AG04450 (cell line): Measurements from ENCODE around the gene KLF7. TPM values are rescaled to one million over a fixed set of nuclear protein-coding genes. Genes with fewer than 3 reads are reported as not detected.

Source experiments
- CTCF ChIA-PET: fragments of 300-600, 350-600 bp; formaldehyde crosslinking; extraction: SDS; loops from one replicate; lab custom pipeline; 2022; ENCODE audit warnings: antibody characterized with exemption, inconsistent platforms; lab: Charles Lee
- POLR2A ChIA-PET: fragments of 350-600 bp; formaldehyde crosslinking; extraction: SDS; loops from one replicate; lab custom pipeline; 2021; ENCODE audit warnings: antibody characterized with exemption, inconsistent platforms; lab: Yijun Ruan, JAX
- DNase-seq: peaks from one replicate; pipeline ENCODE4 v3.0.0-alpha.2; 2011; ENCODE audit warnings: low read depth, low spot score
- H3K27ac ChIP-seq: one replicate; pipeline ENCODE4 v1.5.1; 2012; ENCODE audit warnings: low read depth, low read length, control low read depth
- H3K27me3 ChIP-seq: one replicate; pipeline ENCODE4 v1.6.0; 2012; ENCODE audit warnings: low read length; ENCODE audit not compliant: control insufficient read depth, insufficient read depth
- H3K4me3 ChIP-seq: 2 replicates; pipeline ENCODE4 v1.5.1; 2011; ENCODE audit warnings: mild to moderate bottlenecking, low read depth, low read length, control low read depth
- H3K9me3 ChIP-seq: 2 replicates; pipeline ENCODE4 v1.5.1; 2012; ENCODE audit warnings: low read length; ENCODE audit not compliant: control insufficient read depth, insufficient read depth
- polyA plus RNA-seq: library from polyadenylated mRNA; depleted of rRNA; stranded (reverse); fragments of >200 nt; gene quantifications from 2 replicates; pipeline ENCODE4 v1.2.3, GENCODE V29; 2011
- TF ChIP-seq, protein P1 (sequence below): IDR thresholded peaks from 2 replicates; pipeline ENCODE4 v1.5.1; 2011; ENCODE audit warnings: low read depth, low read length, control low read depth, inconsistent platforms

KLF7 gene
- polyA plus RNA-seq, 1 experiment = 22.1 TPM

DNA sequence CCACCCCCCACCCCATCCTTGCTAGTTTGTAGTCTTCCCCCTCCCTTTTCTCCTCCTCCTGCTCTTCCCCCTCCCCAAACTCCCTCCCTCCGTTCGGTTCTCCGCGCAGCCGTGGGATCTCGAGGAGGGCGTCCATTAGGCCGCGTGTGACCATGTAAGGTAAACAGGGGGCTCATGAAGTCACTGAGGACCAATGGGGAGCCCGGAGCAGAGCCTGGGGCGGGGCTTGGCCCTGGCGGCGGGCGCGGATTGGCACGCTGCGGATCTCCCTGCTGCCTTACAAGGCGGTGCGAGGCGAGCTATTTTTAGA is 246 bp upstream of the KLF7 start:
- ChIA-PET POLR2A (interaction anchor here (0.6 to 7.9 kb wide), 41 partner anchors 11 to 459 kb away, joined by 3 to 213 read pairs (median 4); partner anchors contain the start of genes CREB1 and METTL21A), CTCF (interaction anchor here (0.7 to 4.1 kb wide), 6 partner anchors 11 to 310 kb away, joined by 3 to 22 read pairs (median 4); no protein-coding TSS in a partner anchor)
- DNase-seq = peak; percentile 99
- H3K9me3 ChIP-seq = no peaks in the 10 kb centered on the region
- TF ChIP-seq, protein P1, sequence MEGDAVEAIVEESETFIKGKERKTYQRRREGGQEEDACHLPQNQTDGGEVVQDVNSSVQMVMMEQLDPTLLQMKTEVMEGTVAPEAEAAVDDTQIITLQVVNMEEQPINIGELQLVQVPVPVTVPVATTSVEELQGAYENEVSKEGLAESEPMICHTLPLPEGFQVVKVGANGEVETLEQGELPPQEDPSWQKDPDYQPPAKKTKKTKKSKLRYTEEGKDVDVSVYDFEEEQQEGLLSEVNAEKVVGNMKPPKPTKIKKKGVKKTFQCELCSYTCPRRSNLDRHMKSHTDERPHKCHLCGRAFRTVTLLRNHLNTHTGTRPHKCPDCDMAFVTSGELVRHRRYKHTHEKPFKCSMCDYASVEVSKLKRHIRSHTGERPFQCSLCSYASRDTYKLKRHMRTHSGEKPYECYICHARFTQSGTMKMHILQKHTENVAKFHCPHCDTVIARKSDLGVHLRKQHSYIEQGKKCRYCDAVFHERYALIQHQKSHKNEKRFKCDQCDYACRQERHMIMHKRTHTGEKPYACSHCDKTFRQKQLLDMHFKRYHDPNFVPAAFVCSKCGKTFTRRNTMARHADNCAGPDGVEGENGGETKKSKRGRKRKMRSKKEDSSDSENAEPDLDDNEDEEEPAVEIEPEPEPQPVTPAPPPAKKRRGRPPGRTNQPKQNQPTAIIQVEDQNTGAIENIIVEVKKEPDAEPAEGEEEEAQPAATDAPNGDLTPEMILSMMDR = no peak
- H3K27ac ChIP-seq = peak overlapping the region; percentile 98
- no peaks in the 10 kb centered on the region for H3K27me3 ChIP-seq
- peak overlapping the region; percentile 69 for H3K4me3 ChIP-seq

DNA sequence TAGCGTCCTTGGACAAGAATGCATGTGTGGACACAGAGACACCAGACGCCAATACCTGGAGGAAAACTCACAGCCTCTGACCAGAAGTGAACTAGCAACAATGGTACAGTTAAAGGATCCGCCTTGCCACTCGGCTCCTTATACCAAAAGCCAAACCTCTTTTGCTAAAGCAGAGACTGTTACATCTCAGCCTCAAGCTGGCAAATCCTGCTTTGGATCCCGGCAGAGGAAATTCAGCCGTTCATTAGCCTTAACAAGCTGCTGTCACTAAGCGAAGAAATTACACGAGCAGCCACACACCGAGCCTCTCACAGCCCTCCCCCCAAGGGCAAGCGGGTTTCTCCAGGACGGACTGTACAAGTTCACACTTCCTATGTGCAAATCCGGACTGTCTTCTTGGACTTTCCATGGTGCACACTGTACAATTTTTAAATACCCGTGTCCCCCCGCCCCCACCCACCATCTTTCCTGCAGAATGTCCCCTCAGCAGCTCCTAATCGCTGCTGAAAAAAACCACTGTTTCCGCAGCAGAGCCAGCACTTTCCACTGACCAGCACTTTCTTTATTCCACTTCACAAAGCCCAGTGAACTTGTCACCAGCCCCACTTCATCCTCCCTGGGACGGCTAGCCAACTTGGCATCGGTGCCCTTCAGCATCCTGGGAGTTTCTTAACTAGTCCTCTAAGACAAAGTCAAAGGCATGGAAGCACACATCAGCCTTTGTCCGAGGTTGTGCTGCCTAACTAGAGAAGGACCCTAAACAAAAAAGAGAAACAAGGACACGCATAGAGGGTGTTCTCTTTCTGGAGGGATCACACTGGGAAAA is 1.5 kb downstream of the KLF7 start:
- TF ChIP-seq, protein P1 = no peak
- Histone ChIP-seq H3K27me3 (no peaks in the 10 kb centered on the region), H3K27ac (peak overlapping the region; percentile 97), H3K9me3 (no peaks in the 10 kb centered on the region), H3K4me3 (peak overlapping the region; percentile 74)
- CTCF ChIA-PET = interaction anchor here (0.7 to 4.1 kb wide), 4 partner anchors 182 to 382 kb away, joined by 3 to 22 read pairs (median 8); no protein-coding TSS in a partner anchor
- POLR2A ChIA-PET = interaction anchor here (0.6 to 7.9 kb wide), 7 partner anchors 75 to 366 kb away, joined by 4 to 213 read pairs (median 7); partner anchors contain the start of gene CREB1
- DNase-seq = no peak

DNA sequence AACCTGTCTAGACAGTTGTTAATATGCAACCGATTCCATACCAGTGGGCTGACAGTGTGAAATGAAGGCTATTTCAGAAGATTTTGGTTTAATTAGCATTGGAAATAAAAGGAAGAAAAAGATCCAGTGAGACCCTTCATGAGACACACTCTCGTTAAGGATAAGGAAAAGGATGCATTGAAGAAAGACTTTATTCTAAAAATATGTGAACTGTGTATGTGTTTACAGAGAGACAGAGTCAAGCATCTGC is 2.1 kb downstream of the KLF7 start:
- H3K27me3 ChIP-seq = no peaks in the 10 kb centered on the region
- ChIA-PET CTCF (interaction anchor here (2.2 to 4.1 kb wide), 2 partner anchors 182 to 310 kb away, joined by 10 to 22 read pairs; no protein-coding TSS in a partner anchor), POLR2A (interaction anchor here (1.0 to 7.9 kb wide), 4 partner anchors 76 to 309 kb away, joined by 4 to 213 read pairs (median 18); no protein-coding TSS in a partner anchor)
- peak overlapping the region; percentile 74 for H3K4me3 ChIP-seq
- no peak for DNase-seq
- peak overlapping the region; percentile 97 for H3K27ac ChIP-seq
- H3K9me3 ChIP-seq = no peaks in the 10 kb centered on the region
- TF ChIP-seq, protein P1 = no peak

DNA sequence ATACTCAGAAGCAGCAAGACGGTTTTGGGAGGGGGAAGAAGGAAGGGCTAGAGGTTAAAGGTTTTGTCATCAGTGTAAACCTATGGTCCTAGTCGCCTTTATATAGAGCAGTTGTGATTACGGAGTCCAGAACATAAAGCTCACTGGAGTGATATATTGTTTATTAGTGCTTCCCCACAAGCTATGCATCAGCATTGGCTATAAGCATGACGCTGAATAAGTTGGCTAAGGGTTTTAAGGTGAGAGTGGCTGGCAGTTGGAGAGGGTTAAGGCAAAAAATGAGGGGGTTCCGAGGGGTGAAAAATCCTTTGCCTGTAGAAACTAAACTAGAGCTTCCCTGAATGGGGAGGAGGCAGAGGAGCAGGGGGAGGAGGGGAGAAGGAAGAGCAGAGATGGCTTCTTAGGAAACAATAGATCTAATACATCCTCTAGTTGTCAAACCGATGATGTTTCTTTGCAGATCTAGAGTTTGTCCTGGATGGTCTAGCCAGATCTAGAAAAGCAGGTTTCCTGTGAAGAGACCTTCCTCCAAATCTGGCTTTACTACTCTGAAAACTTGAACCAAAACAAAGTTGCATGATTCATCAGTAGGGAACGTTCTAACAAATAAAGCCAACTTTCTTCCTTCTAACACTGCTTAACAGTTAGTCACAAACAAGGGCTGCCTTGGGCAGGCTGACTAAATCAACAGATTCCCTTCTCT is 2.5 kb downstream of the KLF7 start:
- POLR2A ChIA-PET = interaction anchor here (0.5 to 7.9 kb wide), 4 partner anchors 55 to 171 kb away, joined by 3 to 213 read pairs (median 4); no protein-coding TSS in a partner anchor
- peak; percentile 76 for DNase-seq
- H3K4me3 ChIP-seq = peak overlapping the region; percentile 74
- peak overlapping the region; percentile 97 for H3K27ac ChIP-seq
- H3K27me3 ChIP-seq = no peaks in the 10 kb centered on the region
- TF ChIP-seq, protein P1 = no peak
- CTCF ChIA-PET = interaction anchor here (0.5 to 1.7 kb wide), 2 partner anchors 201 to 310 kb away, joined by 3 to 10 read pairs; no protein-coding TSS in a partner anchor
- no peaks in the 10 kb centered on the region for H3K9me3 ChIP-seq
